SIG-M5 treated with dmso at 0.1 percent for 504 hours (cell line): ENCODE results near the gene PRDM15.

Source experiments
- DNase-seq: peaks from one replicate; lab custom pipeline; 2025; ENCODE audit not compliant: unreplicated experiment; lab: John Stamatoyannopoulos, UW

Gene PRDM15

DNA sequence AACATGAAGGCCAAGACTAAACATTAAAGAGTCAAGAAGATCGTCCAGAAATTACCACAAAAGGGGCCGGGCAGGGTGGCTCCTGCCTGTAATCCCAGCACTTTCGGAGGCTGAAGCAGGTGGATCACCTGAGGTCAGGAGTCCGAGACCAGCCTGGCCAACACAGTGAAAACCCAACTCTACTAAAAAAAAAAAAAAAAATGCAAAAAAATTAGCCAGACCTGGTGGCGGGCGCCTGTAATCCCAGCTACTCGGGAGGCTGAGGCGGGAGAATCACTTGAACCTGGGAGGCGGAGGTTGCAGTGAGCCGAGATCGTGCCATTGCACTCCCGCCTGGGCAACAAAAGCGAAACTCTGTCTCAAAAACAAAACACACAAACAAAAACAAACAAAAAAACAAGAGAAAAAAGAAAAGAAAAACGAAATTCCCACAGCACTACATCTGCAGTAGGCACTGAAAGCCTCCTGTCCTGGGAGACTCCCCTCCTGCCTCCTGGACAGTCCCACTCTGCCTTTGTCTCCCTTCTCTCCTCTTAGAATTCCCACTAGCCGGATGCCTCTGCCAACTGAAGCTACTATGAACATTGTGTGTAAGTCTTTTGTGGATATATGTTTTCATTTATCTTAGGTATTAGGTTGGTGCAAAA lies 94.6 kb downstream of the PRDM15 start:
- no peak for DNase-seq

DNA sequence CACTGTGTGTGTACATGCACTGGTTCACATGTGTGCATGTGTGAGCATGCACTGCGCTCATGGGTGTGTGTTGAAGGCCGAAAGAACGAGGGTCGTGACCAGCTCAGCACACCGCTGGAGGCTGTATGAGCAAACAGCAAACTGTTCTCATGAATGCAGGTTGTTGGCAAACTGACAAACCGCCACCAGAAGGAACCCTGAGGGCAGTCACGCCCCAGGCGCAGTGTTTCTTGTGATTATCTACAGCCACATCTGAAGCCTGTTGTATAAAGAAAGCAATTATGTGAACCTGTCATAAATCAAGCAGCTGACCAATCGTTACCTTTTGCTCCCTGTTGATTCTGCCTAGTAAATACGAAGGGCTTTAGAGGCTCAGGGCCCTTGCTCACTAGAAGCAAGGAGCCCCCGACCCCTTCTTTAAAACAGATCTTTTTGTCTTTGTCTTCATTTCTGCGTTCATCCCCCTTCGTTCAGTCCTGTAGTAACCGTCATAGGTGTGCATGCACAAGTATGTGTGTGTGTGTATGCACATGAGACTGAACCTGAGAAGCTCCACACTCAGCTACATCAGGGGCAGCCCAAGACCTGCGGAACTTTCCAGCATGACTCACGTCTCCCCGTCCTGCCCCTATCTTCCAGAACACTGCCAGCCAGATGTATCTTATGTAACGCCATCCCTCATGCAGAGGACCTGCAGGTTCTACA lies 95.5 kb downstream of the PRDM15 start:
- peak; percentile 69 for DNase-seq

DNA sequence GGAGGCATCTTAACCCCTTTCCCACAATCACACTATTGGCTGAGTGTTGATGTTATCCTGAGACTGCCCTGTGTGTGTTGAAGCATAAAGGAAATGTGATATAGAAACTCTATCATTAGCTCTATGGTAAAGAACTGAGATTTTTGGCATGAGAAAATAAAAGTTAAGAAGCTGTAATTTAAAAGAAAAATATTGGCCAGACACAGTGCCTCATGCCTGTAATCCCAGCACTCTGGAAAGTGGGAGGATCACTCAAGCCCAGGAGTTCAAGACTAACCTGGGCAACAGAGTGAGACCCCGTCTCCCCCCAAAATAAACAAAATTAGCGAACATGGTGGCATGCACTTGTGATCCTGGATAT lies 98.1 kb downstream of the PRDM15 start:
- DNase-seq, result no peak

DNA sequence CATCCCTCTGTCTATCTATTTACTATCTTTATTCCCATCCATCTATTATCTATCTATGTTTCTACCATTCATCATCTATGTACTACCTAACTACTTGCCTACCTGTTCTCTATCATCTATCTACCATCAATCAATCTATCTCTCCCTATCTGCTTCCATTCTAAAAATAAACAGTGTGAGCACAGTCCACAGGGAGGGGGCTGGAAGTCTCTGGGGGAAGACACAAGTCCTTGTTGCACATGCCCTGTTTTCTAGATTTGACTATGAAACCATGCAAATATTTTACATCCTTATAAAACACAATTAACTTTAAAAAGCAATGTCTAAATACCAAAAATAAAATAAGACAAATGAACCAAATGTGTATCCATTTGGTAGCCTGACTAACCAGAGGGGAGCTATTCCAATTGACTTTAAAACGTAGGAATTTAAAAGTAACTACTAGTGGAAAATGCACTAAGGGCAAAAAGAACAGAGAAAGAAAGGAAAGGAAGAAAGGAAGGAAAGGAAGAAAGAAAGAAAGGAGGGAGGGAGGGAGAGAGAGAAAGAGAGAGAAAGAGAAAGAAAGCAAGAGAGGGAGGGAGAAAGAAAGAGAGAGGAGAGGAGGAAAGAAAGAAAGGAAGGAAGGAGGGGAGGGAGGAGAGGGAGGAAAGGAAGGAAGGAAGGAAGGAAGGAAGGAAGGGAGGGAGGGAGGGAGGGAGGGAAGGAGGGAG lies 98.7 kb downstream of the PRDM15 start:
- DNase-seq, result no peak

DNA sequence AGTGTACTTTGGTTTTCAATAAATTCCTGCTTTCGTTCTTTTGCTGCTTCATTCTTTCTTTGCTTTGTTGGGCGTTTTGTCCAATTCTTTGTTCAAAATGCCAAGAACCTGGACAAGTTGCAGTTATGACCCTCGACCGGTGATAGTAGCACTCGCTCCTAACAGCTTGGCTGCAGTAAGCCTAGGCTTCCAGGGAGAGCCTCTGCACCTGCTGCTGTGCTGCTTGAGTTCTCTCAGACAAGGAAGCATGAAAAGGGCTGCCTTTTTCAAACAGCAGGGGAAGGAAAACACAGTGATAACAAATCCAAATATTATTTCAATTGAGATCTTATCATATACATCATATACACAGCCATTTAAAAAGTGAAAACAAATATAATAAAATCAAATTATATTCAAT lies 99.5 kb downstream of the PRDM15 start:
- DNase-seq, result no peak

DNA sequence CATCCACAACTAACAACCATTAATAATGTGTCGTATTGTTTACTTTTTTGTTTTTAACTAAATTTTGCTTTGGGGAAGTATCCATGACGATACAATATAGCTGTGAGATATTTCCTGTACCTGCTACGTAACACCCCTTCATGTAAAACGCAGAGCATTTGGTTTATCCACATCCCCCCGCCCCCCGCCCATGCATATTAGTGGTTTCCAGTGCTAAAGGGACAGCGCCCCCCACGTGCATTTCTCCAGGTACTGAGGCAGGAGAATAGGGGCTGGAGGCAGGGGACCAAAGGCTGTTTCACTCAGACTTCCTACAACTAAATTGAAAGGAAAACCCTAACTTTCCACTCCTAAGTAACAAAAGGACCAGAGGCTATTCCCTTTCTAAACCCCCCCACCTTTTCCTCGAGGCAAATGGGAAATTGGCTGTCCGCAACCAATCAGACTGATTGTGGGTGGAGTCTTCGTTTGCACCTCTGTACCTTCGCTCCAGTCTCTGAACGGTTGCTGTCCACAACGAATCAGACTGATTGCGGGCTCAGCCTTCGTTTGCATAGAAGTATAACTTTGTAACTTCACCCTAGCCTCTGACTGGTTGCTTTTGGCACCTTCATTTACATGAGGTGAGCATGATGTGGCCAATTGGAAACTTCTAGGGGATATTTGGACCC lies 100.1 kb downstream of the PRDM15 start:
- no peak for DNase-seq

DNA sequence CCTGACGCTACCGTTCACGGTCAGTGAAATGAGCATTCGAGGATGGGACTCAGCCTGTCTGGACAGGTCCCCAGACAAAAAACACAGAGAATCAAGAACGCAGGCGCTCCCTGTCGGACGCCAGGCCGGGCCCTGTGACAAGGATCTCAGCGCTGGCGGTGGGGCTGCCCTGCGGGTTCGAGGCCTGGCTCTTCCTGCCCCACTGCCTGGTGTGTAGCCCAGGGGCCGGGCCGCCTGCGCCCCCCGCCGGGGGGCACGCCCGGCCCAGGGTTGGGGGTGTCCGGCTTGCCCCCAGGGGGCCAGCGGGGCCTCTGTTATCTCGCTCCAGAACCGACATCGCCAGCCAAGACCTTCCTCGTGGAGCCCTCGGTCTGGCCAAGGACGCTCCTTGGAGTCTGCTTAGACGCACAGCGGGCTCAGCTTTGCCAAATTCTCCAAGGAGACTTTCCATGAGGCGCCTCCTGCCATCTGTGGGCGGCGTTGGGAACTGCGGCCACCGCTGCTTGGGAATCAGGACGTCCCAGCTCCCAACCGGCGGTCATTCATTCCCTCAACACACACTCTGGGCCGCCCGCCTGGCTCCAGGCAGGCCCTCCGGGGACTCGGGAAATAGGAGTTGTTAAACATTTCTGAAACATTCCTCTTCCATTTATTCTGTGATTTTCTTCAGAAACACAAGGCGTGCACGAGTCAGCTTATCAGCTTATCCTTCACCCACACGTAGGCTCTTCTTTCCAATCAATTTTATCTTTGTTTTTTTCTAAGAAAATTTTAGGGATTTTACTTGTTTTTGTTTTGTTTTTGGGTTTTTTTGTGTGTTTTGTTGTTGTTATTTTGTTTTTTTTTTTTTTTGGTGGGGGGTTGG lies 101.0 kb downstream of the PRDM15 start:
- DNase-seq, result peak; percentile 58

DNA sequence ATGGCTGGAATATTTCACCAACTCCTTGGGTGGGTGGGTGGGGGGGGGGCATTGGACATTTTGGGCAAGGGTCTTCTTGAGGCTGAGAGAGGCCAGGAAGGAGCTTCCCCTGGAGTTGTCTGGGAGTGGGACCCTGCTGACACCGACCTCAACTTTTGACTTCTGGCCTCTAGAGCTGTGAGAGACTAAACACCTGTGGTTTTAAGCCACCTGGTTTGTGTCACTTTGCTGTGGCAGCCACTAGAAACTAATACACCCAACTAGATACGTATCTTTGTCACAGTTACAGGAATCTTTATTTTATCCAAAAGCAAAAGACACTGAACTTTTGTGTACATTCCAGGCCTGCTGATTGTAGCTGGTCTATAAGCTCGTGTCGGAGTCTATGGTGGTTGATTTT lies 102.4 kb downstream of the PRDM15 start:
- DNase-seq, result no peak

DNA sequence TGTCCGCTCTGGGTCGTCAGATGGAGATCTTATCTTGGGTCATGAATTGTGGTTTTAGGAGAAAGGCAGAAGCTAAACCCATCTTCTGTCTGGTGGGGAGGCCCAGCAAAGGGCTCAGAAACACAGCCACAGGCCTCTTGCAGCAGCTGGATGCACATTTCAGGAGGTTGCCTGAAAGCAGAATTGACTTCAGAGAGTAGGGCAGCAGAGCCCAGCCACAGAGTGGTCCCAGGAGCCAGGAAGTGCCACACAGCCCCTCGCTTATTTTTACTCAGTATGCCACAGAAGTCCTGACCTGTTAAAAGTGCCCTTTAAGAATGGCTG lies 104.0 kb downstream of the PRDM15 start:
- no peak for DNase-seq

DNA sequence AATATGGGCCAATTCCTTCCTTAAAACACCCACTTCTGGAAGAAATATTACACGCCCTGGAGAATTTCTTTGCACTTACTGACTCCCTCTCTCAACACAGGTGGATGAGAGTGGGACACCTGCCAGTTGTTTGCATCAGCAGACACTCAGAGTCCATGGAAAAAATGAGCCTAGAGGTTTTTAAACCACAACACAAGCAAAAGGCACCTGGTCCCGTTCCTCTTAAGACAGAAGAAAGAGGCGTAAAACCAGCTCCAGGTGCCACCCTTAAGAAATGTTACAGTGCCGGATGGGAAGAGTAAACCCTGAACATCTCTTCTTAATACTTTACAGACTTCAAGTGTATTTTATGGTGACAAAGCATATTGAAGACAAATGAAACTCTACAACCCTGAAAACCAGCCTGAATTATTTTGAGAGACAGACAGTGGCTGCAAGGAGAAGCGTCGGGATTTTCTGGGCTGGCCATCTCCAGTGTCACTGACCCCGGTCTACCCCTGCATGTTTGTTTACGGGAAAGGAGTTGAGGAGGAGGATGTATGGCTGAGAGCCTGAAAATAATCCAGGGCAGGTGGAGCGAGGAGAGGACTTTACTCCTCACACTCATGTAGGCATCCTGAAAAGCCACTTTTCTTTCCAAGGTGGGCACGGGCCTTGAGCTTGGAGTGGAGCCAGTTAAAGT lies 104.5 kb downstream of the PRDM15 start:
- DNase-seq, result no peak

DNA sequence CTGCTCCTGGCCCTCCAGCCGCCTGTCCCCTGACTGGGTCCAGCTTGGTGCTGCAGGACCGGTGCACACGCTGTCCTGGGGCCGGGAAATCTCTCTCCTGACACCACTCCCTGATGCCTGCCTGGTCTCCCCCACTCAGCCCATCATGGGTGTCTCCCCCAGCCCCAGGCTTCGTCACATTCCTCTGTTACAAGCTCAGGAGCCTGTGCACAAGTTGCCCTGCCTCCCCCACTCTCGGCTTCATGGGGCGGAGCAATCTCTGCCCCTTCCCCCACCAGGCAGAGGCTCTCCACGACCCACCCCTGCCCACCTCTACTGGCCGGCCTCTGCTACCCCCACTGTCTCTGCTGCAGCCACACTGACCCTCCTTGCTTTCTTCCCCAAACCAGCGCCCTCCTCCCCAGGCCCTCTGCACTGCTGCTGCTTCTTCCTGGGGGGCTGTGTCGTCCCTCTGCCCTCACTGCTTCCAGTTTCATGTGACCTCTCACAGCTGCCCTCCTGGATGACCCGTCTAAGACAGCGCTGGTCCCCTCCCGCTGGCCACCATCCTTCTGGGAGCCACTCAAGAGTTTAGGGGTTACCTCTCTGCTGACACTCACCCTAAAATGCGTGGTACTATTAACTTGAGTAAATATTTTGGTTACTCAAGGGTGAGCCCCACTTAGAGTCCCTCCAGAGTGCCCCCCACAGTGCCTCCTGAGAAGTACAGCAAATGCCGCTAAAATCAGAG lies 106.6 kb downstream of the PRDM15 start:
- no peak for DNase-seq

DNA sequence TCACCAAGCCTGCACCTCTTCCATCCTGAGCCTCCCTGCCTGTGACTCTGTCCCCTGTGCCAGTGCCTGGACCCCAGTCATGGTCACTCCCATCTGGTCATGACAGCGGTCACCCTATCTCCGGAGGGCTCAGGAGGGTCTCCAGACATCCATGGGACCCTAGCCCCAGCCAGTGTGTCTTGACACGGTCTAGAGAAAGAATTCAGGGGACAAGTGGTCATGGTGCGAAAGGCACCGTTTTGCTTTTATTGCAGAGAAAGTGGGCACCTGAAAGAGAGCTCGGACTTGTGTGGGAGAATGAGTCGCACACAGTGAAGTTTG lies 107.6 kb downstream of the PRDM15 start:
- DNase-seq, result no peak

DNA sequence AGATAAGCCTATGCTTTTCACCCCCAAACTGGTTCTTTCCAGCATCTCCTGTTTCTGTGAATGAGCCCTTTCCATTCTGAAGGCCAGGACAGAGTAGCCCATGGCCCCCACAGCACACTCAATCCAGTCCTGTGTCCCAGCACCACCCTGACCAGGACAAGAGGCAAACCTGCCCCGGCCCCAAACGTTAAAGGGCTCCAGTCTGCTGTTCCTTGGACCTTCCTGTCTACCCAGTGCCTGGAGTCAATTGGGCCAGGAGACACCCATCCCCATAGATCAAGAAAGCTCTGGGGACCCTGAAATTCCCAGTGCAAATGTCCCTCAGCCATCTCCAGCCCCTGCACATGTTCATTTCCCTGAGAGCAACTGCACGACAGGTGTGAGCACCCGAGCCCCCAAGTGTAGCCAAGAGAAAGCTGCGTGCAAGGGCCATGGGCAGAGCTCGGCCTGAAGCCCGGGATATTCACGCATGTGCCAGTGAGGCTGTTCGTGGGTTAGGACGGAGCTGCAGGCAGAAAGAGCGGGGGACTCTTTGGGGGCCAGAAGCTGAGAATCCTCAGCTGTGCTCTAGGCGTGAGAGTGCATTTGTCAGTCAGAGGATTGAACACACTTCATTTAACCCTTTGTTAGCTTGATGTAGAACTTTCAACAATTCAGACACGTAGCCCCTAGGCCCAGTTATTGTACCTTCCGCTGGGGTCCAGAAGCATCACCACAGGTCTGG lies 108.1 kb downstream of the PRDM15 start:
- DNase-seq, result no peak

DNA sequence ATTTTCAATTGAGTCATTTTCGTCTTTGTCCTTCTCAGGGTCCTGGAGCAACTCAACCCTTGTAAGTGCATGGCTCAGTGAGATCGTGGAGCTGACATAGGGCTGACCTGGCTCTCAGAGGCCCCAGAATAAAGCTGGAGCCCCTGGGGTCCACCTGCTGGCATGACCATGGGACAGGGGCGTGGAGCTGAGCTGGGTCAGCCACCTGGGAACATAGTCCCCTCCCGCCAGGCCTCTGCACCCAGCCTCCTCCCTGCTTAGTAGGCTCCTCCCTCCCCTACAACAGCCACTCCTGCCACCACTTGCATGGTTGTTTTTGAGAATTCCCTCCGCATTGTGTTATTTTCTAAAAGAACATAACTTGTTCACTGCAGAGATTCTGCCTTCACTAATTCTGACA lies 109.2 kb downstream of the PRDM15 start:
- DNase-seq, result no peak

DNA sequence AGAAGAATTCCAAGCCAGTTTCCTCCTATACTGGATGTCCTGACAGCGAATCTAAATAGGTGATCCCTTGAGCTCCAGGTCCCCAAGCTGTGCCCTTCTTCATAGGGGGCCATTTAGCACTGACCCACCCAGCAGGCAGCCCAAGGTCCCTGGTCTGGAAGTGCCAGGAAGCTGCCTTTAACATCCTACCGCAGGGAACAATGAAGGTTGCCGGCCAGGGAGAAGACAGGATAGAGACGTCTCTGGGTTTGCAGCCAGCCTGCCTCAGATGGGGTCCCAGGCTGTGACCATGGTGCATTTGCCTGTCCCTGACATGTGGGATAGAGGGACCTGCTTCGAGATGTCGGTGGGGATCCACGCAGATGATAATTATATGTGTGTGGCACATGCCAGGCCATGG lies 109.6 kb downstream of the PRDM15 start:
- DNase-seq, result no peak

DNA sequence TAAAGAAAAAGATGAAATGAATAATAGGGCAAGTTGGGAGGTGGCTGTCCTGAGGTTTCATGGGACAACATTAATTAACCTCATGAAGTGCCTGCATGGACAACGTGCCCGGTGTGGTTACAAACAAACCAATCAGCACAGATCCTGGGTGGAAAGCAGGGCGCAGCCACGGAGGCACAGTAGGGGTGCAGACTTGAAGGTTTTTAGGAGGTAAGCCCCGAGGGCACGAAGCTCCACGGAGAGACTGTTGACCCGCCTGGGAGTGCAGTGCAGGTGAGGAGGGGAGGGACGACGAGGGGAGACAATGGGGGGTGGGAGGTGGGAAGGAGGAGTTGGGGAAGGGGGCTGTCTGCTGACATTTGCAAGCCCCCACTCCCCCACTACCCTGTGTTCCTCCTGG lies 110.0 kb downstream of the PRDM15 start:
- DNase-seq, result no peak

DNA sequence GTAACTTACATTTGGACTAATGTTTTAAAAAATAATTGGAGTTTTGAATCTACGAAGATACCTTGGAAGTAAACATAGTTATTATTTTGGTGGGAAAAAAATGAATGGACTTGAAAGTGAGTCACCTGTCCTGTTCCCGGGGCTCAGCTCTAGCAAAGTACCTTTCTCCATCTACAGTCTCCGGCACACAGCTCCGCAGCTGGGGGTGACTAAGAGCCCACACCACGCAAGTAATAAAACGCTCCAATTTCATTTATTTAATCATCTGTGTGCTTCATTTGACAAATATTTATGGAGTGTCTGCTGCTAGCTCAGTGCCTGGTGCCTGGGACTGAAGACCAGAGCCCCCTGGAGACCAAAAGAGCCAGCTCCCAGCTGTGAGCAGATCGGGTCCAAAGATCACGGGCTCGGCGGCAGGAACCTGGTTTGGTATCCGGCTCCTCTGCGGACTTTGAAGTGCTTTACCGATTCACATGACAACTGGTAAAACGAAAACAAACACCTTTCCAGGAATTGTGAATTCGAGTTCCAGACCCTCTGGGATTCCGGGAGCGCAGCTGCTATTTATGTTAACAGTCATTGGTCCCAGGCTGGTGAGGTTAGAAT lies 110.6 kb downstream of the PRDM15 start:
- peak; percentile 42 for DNase-seq

DNA sequence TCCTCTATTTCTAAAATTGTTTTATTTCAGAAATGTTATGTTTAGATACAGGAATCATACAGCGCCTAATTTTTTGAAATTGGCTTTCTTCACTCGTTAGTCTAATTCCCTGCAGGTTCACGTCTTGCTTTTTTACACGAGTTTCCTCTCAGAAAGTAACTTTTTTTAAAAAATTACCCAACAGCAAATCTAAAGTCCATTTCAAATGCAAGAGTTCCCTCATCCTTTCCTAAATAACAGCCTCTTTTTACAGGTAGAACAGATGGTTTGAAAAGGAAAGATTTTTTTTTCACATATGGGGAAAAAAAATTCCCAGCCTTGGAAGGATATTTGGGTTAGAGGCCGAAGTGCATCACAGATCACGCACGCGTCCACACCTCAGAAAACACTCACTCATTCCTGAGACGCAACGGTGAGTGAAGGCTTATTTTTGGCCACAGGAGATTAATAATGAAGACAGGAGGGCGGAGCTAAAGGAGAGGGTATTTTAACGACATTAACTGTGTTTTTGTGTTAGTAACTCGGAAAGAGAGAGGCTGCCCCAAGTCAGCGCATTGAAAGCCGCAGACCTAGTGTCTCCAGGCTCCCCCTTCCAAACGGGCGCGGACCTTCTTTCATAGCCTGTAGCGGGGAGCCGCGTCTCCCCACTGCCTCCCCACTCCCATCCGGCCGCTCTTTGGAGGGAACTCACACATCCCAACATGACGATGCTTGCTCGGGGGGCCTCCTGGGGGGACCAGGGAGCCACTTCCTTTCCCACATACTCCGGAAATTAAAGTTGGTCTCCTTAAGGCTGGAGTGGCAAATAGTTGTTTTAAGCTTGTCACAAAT lies 111.3 kb downstream of the PRDM15 start:
- no peak for DNase-seq
